GM19372 (cell line): ENCODE measurements around the gene PRM3.
"Not testable (repeated sequence)": the region's sequence is repeated elsewhere in the genome, so short reads cannot be mapped to it uniquely, and the experiment has no call there.

Source experiments
- ATAC-seq: cut with Tn5 transposase; IDR thresholded peaks from one replicate; pipeline ENCODE4 v1.9.1; 2021; ENCODE audit warnings: mild to moderate bottlenecking, low read depth, moderate library complexity; ENCODE audit not compliant: unreplicated experiment

Gene PRM3

GRCh38 chr16:11306997-11307638 lies 33.7 kb upstream of the PRM3 start:
- no peak for ATAC-seq

GRCh38 chr16:11306381-11306780 lies 33.0 kb upstream of the PRM3 start:
- ATAC-seq: no peak

GRCh38 chr16:11303405-11304138 lies 30.1 kb upstream of the PRM3 start:
- ATAC-seq: no peak

- no peak for ATAC-seq
Measured at GRCh38 chr16:11302977-11303376, 29.5 kb upstream of the PRM3 start.

- no peak for ATAC-seq
Measured at GRCh38 chr16:11301645-11302501, 28.4 kb upstream of the PRM3 start.

GRCh38 chr16:11300560-11300892 lies 27.1 kb upstream of the PRM3 start:
- ATAC-seq: no peak

GRCh38 chr16:11299865-11300559 lies 26.6 kb upstream of the PRM3 start:
- no peak for ATAC-seq

- not testable (repeated sequence) for ATAC-seq
Measured at GRCh38 chr16:11298950-11299547, 25.6 kb upstream of the PRM3 start.

GRCh38 chr16:11298143-11298900 lies 24.9 kb upstream of the PRM3 start:
- no peak for ATAC-seq

GRCh38 chr16:11297492-11298142 lies 24.2 kb upstream of the PRM3 start:
- peak; percentile 78 for ATAC-seq

- no peak for ATAC-seq
Measured at GRCh38 chr16:11296706-11297491, 23.5 kb upstream of the PRM3 start.

GRCh38 chr16:11296351-11296705 lies 22.9 kb upstream of the PRM3 start:
- no peak for ATAC-seq

- ATAC-seq: no peak
Measured at GRCh38 chr16:11295672-11296071, 22.2 kb upstream of the PRM3 start.

GRCh38 chr16:11292076-11292748 lies 18.8 kb upstream of the PRM3 start:
- no peak for ATAC-seq

GRCh38 chr16:11291091-11291703 lies 17.8 kb upstream of the PRM3 start:
- no peak for ATAC-seq

- ATAC-seq: no peak
Measured at GRCh38 chr16:11290102-11290893, 16.9 kb upstream of the PRM3 start.

GRCh38 chr16:11289696-11290095 lies 16.3 kb upstream of the PRM3 start:
- ATAC-seq: not testable (repeated sequence)
